Small intestine (tissue), 7 donors: Measurements from ENCODE around the gene PI4KA. TPM values are rescaled to one million over a fixed set of nuclear protein-coding genes. Genes with fewer than 3 reads are reported as not detected.

ENCODE experiments used
- DNase-seq, 2 donors: peaks; one replicate each; pipeline versions ENCODE4 v3.0.0 to v3.0.0-alpha.2; 2013
- FAIRE-seq: peaks from 2 replicates; lab custom pipeline; 2012; peaks lifted over from hg19 to GRCh38; lab: Jason Lieb, UNC
- H3K27ac ChIP-seq, 3 donors: one replicate each; pipeline ENCODE4 v1.5.1; 2013; ENCODE audit warnings: low read length in 2 of 3, mild to moderate bottlenecking in 2 of 3, control low read depth in 1 of 3, inconsistent platforms in 1 of 3, low read depth in 1 of 3, moderate library complexity in 1 of 3
- H3K27me3 ChIP-seq, 3 donors: one replicate each; pipeline ENCODE4 v1.6.1; 2013; ENCODE audit warnings: low read length in 3 of 3, inconsistent platforms in 1 of 3; ENCODE audit not compliant: control insufficient read depth in 3 of 3, insufficient read depth in 3 of 3
- H3K36me3 ChIP-seq, 3 donors: one replicate each; pipeline ENCODE4 v1.6.1; 2013; ENCODE audit warnings: low read length in 3 of 3, inconsistent platforms in 1 of 3, low read depth in 1 of 3, mild to moderate bottlenecking in 1 of 3, moderate library complexity in 1 of 3; ENCODE audit not compliant: control insufficient read depth in 3 of 3, insufficient read depth in 2 of 3
- H3K4me1 ChIP-seq, 3 donors: one replicate each; pipeline ENCODE4 v1.6.1; 2013; ENCODE audit warnings: low read length in 2 of 3, inconsistent platforms in 1 of 3, low read depth in 1 of 3, mild to moderate bottlenecking in 1 of 3, moderate library complexity in 1 of 3; ENCODE audit not compliant: control insufficient read depth in 3 of 3, insufficient read depth in 2 of 3
- H3K4me3 ChIP-seq, 3 donors: one replicate each; pipeline ENCODE4 v1.5.1; 2013; ENCODE audit warnings: low read length in 3 of 3, control low read depth in 1 of 3, inconsistent platforms in 1 of 3, low read depth in 1 of 3, mild to moderate bottlenecking in 1 of 3, moderate library complexity in 1 of 3
- H3K9me3 ChIP-seq, 2 donors: one replicate each; pipeline ENCODE4 v1.6.1; 2013; ENCODE audit warnings: low read depth in 1 of 2, low read length in 1 of 2; ENCODE audit not compliant: control insufficient read depth in 2 of 2, insufficient read depth in 1 of 2
- WGBS, 3 donors: extraction: QIAGEN DNeasy Blood & Tissue Kit; methylation state at CpG; one replicate each; pipeline ENCODE4 v1.1.7; 2013; 5-methylcytosine and 5-hydroxymethylcytosine counted together
- polyA plus RNA-seq, 4 donors: library from polyadenylated mRNA; stranded (reverse) in 3 of 4; unstranded in 1 of 4; fragments of 200-250 nt in 3 of 4; fragments of 120-200 nt in 1 of 4; gene quantifications; one replicate each; pipeline versions ENCODE4 v1.2.1 to v1.2.3, GENCODE V29; 2013
- donor health status: healthy with polysubstance abuse.
- donor health status: control.
- donor health status: control.
- donor health status: Bipolar disorder and iron deficiency.
- donor health status: healthy.

The PI4KA gene
- polyA plus RNA-seq, 4 donors = 40.5 to 82.0 (median 45.8) TPM

GRCh38 chr22:20804650-20805049 is 54.0 kb downstream of the PI4KA start:
- Histone ChIP-seq H3K4me1 (no peaks in the 10 kb centered on the region), H3K9me3 (no peaks in the 10 kb centered on the region), H3K36me3 (peaks cover 13 to 83% (median 14%) of the 10 kb centered on the region in 3 donors), H3K27me3 (no peaks in the 10 kb centered on the region), H3K4me3 (no peak overlapping the region), H3K27ac (no peak overlapping the region)
- FAIRE-seq (no peak), DNase-seq (no peak)
- WGBS, 3 donors = 91 to 95% (median 94%) methylated on average over 6 of the region's 6 CpGs

- peak; percentile 48 to 59 for DNase-seq
- H3K27ac ChIP-seq = no peak overlapping the region
- no peak for FAIRE-seq
- no peaks in the 10 kb centered on the region for H3K9me3 ChIP-seq
- no peak overlapping the region for H3K4me3 ChIP-seq
- peaks cover 16 to 84% (median 19%) of the 10 kb centered on the region in 3 donors for H3K36me3 ChIP-seq
- no peaks in the 10 kb centered on the region for H3K4me1 ChIP-seq
- H3K27me3 ChIP-seq = no peaks in the 10 kb centered on the region
- WGBS, 3 donors = 75 to 83% (median 80%) methylated on average over 11 of the region's 11 CpGs
Measured at GRCh38 chr22:20803696-20804324, 54.8 kb downstream of the PI4KA start.

GRCh38 chr22:20802922-20803553 is 55.6 kb downstream of the PI4KA start:
- no peaks in the 10 kb centered on the region for H3K4me1 ChIP-seq
- DNase-seq (no peak), FAIRE-seq (no peak)
- no peaks in the 10 kb centered on the region for H3K9me3 ChIP-seq
- H3K4me3 ChIP-seq = no peak overlapping the region
- no peak overlapping the region for H3K27ac ChIP-seq
- peaks cover 18 to 83% (median 25%) of the 10 kb centered on the region in 3 donors for H3K36me3 ChIP-seq
- no peaks in the 10 kb centered on the region for H3K27me3 ChIP-seq
- WGBS, 3 donors = 96 to 98% (median 96%) methylated on average over 11 of the region's 11 CpGs

GRCh38 chr22:20802452-20802851 is 56.2 kb downstream of the PI4KA start:
- Histone ChIP-seq H3K4me1 (no peaks in the 10 kb centered on the region), H3K27ac (no peak overlapping the region), H3K27me3 (no peaks in the 10 kb centered on the region), H3K9me3 (no peaks in the 10 kb centered on the region), H3K36me3 (peaks cover 22 to 83% (median 27%) of the 10 kb centered on the region in 3 donors), H3K4me3 (no peak overlapping the region)
- WGBS, 3 donors = 80 to 87% (median 86%) methylated on average over 6 of the region's 6 CpGs
- no peak for DNase-seq
- no peak for FAIRE-seq

- no peaks in the 10 kb centered on the region for H3K27me3 ChIP-seq
- no peaks in the 10 kb centered on the region for H3K9me3 ChIP-seq
- H3K27ac ChIP-seq = no peak overlapping the region
- DNase-seq = no peak
- H3K4me1 ChIP-seq = no peaks in the 10 kb centered on the region
- no peak for FAIRE-seq
- H3K36me3 ChIP-seq = peaks cover 15 to 82% (median 26%) of the 10 kb centered on the region in 3 donors
- H3K4me3 ChIP-seq = no peak overlapping the region
- WGBS, 3 donors = 88 to 92% (median 89%) methylated on average over 8 of the region's 8 CpGs
Measured at GRCh38 chr22:20799449-20799848, 59.2 kb downstream of the PI4KA start.

GRCh38 chr22:20798974-20799373 is 59.6 kb downstream of the PI4KA start:
- Histone ChIP-seq H3K9me3 (no peaks in the 10 kb centered on the region), H3K4me1 (no peaks in the 10 kb centered on the region), H3K27me3 (no peaks in the 10 kb centered on the region), H3K4me3 (no peak overlapping the region), H3K36me3 (peaks cover 15 to 82% (median 26%) of the 10 kb centered on the region in 3 donors), H3K27ac (no peak overlapping the region)
- no peak for DNase-seq
- no peak for FAIRE-seq
- 86 to 94% (median 93%) methylated on average over 10 of the region's 10 CpGs for WGBS, 3 donors

- FAIRE-seq = no peak
- Histone ChIP-seq H3K4me3 (no peak overlapping the region), H3K36me3 (peaks cover 16 to 78% (median 26%) of the 10 kb centered on the region in 3 donors), H3K27ac (no peak overlapping the region), H3K4me1 (no peaks in the 10 kb centered on the region), H3K9me3 (no peaks in the 10 kb centered on the region), H3K27me3 (no peaks in the 10 kb centered on the region)
- no peak for DNase-seq
- 92 to 98% (median 94%) methylated on average over 5 of the region's 5 CpGs for WGBS, 3 donors
Measured at GRCh38 chr22:20798218-20798617, 60.4 kb downstream of the PI4KA start.

- Histone ChIP-seq H3K27ac (no peak overlapping the region), H3K36me3 (peaks cover 23 to 73% (median 26%) of the 10 kb centered on the region in 3 donors), H3K4me1 (no peaks in the 10 kb centered on the region), H3K9me3 (no peaks in the 10 kb centered on the region), H3K4me3 (no peak overlapping the region), H3K27me3 (no peaks in the 10 kb centered on the region)
- WGBS, 3 donors = 91 to 98% (median 96%) methylated on average over 8 of the region's 8 CpGs
- DNase-seq (no peak), FAIRE-seq (no peak)
Measured at GRCh38 chr22:20796731-20797130, 61.9 kb downstream of the PI4KA start.
